Measurements from ENCODE around the gene KRT78. TPM values are rescaled to one million over a fixed set of nuclear protein-coding genes. Genes with fewer than 3 reads are reported as not detected.

KRT78 gene
- total RNA-seq, 3 donors from 2014 or later (not counting 1 experiment from before 2014, with no cell fraction given) = not detected

DNA sequence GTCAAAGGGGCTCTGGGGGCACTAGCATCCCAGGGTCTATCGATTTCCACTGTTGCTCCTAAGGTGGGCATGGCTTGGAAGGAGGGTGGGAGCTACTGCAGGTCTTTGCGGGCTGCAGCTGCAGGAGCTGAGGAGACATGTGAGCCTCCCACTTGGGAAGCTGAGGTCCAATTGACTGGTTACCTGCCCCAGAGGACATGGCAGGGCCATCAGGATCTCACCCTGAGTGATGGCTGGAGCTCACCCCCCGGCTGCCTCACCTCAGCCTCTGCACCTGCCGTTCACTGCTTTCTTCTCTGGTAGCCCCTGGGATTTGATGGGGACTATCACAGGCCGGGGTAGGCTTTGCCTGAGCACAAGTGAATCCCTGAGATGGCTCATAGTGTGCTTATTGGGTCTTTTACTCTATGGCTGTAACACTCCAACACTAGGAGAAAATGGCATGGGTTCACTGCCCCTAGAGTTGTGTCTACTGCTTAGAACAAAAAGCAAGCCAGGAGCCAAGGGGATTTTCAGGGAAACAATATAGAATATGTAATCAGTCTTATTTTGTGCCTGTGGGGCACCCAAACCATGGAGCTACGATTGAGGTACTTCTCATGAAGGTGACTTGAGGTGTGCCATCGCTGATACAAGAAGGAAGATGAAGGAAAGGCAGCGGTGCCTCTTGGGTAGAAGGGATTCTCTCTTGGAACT lies 31.6 kb downstream of the KRT78 start:
- Mint-ChIP-seq H3K36me3 (no peaks in the 10 kb centered on the region), H3K27me3 (ENCODE audit: low read depth in 2 of 2) (peaks cover 9 to 20% of the 10 kb centered on the region in 2 donors), H3K4me1 (peaks cover 4 to 20% of the 10 kb centered on the region in 2 donors), H3K27ac (no peak overlapping the region), H3K4me3 (no peak overlapping the region), H3K9me3 (no peaks in the 10 kb centered on the region)
- 89% methylated on average over 8 of the region's 8 CpGs for WGBS (ENCODE audit: insufficient coverage)
- ATAC-seq (no peak), DNase-seq (no peak)
- TF ChIP-seq, protein P1, sequence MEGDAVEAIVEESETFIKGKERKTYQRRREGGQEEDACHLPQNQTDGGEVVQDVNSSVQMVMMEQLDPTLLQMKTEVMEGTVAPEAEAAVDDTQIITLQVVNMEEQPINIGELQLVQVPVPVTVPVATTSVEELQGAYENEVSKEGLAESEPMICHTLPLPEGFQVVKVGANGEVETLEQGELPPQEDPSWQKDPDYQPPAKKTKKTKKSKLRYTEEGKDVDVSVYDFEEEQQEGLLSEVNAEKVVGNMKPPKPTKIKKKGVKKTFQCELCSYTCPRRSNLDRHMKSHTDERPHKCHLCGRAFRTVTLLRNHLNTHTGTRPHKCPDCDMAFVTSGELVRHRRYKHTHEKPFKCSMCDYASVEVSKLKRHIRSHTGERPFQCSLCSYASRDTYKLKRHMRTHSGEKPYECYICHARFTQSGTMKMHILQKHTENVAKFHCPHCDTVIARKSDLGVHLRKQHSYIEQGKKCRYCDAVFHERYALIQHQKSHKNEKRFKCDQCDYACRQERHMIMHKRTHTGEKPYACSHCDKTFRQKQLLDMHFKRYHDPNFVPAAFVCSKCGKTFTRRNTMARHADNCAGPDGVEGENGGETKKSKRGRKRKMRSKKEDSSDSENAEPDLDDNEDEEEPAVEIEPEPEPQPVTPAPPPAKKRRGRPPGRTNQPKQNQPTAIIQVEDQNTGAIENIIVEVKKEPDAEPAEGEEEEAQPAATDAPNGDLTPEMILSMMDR (IDR thresholded peaks at IDR 0.05) = no peak
- Histone ChIP-seq H3K4me1 (ENCODE audit: control insufficient read depth, insufficient read depth, low read length) (no peaks in the 10 kb centered on the region), H3K4me3 (ENCODE audit: low read length) (no peak overlapping the region), H3K36me3 (ENCODE audit: control insufficient read depth, insufficient read depth, low read length) (no peaks in the 10 kb centered on the region), H3K27me3 (ENCODE audit: control insufficient read depth, insufficient read depth, low read length) (no peaks in the 10 kb centered on the region), H3K27ac (ENCODE audit: low read length) (no peak overlapping the region), H3K9me3 (ENCODE audit: control insufficient read depth, insufficient read depth, low read length) (no peaks in the 10 kb centered on the region)
- intact Hi-C loops (cut with micrococcal nuclease) = no loop called here

DNA sequence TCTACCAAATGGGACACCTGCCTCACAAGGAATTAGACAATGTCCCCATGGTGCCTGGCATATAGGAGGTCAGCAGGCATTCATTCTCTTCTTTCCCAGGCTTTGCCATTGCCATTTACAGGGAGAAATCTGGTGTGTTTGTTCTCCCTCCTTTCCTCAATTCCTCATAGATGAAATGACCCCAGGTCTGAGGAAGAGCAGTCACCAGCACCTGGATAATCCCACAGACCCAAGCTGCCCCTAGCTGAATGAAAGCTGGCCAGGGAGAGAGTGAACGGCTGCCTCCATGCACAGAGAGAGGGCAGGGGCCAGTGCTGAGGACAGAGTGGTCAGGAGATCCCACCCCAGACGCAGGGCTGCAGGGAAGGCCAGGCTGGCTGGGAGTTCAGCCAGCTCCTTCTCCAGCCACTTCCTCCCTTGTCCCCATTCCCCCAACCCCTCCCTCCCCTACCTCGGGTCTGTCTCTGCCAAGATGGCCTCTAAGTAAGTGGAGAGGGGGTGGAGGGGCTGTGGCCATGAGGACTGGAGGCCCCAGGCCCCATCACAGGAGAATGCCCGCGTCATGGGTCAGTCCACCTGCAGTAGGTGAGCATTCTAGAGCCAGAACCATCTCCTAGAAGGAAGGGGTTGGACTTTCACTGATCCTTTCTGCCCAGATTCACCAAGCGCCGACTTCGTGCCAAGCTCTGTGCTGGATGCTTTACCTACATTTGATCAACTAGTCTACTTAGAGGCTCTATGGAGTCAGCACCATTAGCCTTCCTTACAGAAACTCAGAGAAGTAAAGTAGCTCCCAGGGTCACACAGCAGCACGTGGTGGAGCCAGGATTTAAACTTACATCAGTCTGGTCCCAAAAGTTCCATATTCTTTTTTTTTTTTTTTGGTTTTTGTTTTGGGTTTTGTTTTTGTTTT lies 32.9 kb downstream of the KRT78 start:
- Histone ChIP-seq H3K27me3 (ENCODE audit: control insufficient read depth, insufficient read depth, low read length) (no peaks in the 10 kb centered on the region), H3K36me3 (ENCODE audit: control insufficient read depth, insufficient read depth, low read length) (no peaks in the 10 kb centered on the region), H3K9me3 (ENCODE audit: control insufficient read depth, insufficient read depth, low read length) (no peaks in the 10 kb centered on the region), H3K4me1 (ENCODE audit: control insufficient read depth, insufficient read depth, low read length) (no peaks in the 10 kb centered on the region), H3K27ac (ENCODE audit: low read length) (no peak overlapping the region), H3K4me3 (ENCODE audit: low read length) (no peak overlapping the region)
- H3K27ac Mint-ChIP-seq = no peak overlapping the region
- no peaks in the 10 kb centered on the region for H3K9me3 Mint-ChIP-seq
- no peak for ATAC-seq
- peaks cover 9 to 20% of the 10 kb centered on the region in 2 donors for H3K27me3 Mint-ChIP-seq (ENCODE audit: low read depth in 2 of 2)
- no peak for DNase-seq
- TF ChIP-seq, protein P1 (IDR thresholded peaks at IDR 0.05) = no peak
- H3K4me3 Mint-ChIP-seq = no peak overlapping the region
- peaks cover 4 to 20% of the 10 kb centered on the region in 2 donors for H3K4me1 Mint-ChIP-seq
- no peaks in the 10 kb centered on the region for H3K36me3 Mint-ChIP-seq
- intact Hi-C loops (cut with micrococcal nuclease) = no loop called here
- WGBS (ENCODE audit: insufficient coverage) = 88% methylated on average over 8 of the region's 9 CpGs

DNA sequence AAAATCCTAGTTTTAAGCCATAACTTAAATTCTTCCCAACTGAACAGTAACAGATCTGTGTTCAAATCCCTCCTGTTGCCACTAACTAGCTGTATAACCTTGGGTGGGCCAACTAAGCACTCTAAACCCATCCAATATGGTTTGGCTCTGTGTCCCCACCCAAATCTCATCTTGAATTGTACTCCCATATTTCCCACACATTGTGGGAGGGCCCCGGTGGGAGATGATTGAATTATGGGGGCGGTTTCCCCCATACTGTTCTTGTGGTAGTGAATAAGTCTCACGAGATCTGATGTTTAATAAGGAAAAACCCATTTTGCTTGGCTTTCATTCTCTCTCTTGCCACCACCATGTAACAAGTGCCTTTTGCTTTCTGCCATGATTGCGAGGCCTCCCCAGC lies 33.6 kb downstream of the KRT78 start:
- Mint-ChIP-seq H3K27me3 (ENCODE audit: low read depth in 2 of 2) (peaks cover 11 to 20% of the 10 kb centered on the region in 2 donors), H3K27ac (no peak overlapping the region), H3K36me3 (no peaks in the 10 kb centered on the region), H3K4me3 (no peak overlapping the region), H3K9me3 (no peaks in the 10 kb centered on the region), H3K4me1 (peaks cover 4 to 14% of the 10 kb centered on the region in 2 donors)
- H3K36me3 ChIP-seq (ENCODE audit: control insufficient read depth, insufficient read depth, low read length) = no peaks in the 10 kb centered on the region
- H3K4me1 ChIP-seq (ENCODE audit: control insufficient read depth, insufficient read depth, low read length) = no peaks in the 10 kb centered on the region
- 90% methylated on average over 2 of the region's 4 CpGs for WGBS (ENCODE audit: insufficient coverage)
- intact Hi-C loops (cut with micrococcal nuclease) = no loop called here
- DNase-seq (no peak), ATAC-seq (no peak)
- TF ChIP-seq, protein P1 (IDR thresholded peaks at IDR 0.05) = no peak
- H3K27ac ChIP-seq (ENCODE audit: low read length) = no peak overlapping the region
- no peak overlapping the region for H3K4me3 ChIP-seq (ENCODE audit: low read length)
- H3K27me3 ChIP-seq (ENCODE audit: control insufficient read depth, insufficient read depth, low read length) = no peaks in the 10 kb centered on the region
- no peaks in the 10 kb centered on the region for H3K9me3 ChIP-seq (ENCODE audit: control insufficient read depth, insufficient read depth, low read length)

Measured in natural killer cell (primary cell).